Esophagus muscularis mucosa (tissue), 4 donors: ENCODE results near the gene SLC22A4.

ENCODE experiments used
- CTCF ChIP-seq, 3 experiments: fragments of 200-600 bp in 2 of 3; fragments of 450-650 bp in 1 of 3; sonication (generic) in 2 of 3; IDR thresholded peaks; one replicate each; pipeline ENCODE4 v1.5.1; 2017 to 2019; ENCODE audit warnings: antibody characterized with exemption in 3 of 3, mild to moderate bottlenecking in 2 of 3, moderate library complexity in 1 of 3
- EP300 ChIP-seq: sonication (generic); formaldehyde crosslinking; IDR thresholded peaks from one replicate; pipeline ENCODE4 v1.6.1; 2017; ENCODE audit warnings: antibody characterized with exemption
- POLR2A ChIP-seq: fragments of 450-650 bp; IDR thresholded peaks from one replicate; pipeline ENCODE4 v1.6.1; 2017; ENCODE audit warnings: antibody characterized with exemption, moderate library complexity, mild to moderate bottlenecking, low read depth
- POLR2AphosphoS5 ChIP-seq, 2 donors: sonication (generic); formaldehyde crosslinking; IDR thresholded peaks; one replicate each; pipeline ENCODE4 v1.6.1; 2017; ENCODE audit warnings: antibody characterized with exemption in 2 of 2

- TF ChIP-seq CTCF (IDR thresholded peaks at IDR 0.05) (no peak), EP300 (no peak), POLR2A (no peak), POLR2AphosphoS5 (IDR thresholded peaks at IDR 0.05) (no peak)
These were observed 29.5 kb upstream of the SLC22A4 start for GRCh38 chr5:132264546-132265335.
